ENCODE measurements around the gene MCM6.

DNA sequence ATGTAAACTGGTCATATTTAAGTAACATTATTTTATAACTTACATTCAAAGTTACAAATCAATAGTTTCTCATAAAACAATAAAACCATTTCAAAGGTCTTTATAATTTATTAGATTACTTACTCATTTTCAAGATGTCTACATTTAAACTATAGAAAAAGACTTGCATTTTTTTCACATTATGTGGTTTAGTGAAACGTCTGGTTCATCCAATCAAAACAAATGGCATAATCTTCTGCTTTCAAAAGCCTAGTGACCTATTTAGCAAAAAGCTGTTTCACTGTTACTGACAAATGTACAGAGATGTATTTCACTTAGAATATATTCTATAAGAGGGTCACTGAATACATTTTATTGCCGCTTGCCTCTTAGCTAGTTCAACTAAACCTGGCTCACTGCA, 49.3 kb upstream of the MCM6 start:
- TF ChIP-seq, protein P1, sequence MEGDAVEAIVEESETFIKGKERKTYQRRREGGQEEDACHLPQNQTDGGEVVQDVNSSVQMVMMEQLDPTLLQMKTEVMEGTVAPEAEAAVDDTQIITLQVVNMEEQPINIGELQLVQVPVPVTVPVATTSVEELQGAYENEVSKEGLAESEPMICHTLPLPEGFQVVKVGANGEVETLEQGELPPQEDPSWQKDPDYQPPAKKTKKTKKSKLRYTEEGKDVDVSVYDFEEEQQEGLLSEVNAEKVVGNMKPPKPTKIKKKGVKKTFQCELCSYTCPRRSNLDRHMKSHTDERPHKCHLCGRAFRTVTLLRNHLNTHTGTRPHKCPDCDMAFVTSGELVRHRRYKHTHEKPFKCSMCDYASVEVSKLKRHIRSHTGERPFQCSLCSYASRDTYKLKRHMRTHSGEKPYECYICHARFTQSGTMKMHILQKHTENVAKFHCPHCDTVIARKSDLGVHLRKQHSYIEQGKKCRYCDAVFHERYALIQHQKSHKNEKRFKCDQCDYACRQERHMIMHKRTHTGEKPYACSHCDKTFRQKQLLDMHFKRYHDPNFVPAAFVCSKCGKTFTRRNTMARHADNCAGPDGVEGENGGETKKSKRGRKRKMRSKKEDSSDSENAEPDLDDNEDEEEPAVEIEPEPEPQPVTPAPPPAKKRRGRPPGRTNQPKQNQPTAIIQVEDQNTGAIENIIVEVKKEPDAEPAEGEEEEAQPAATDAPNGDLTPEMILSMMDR (IDR thresholded peaks at IDR 0.05) = no peak
- no peak for TF ChIP-seq ZFX (IDR thresholded peaks at IDR 0.05; ENCODE audit: borderline replicate concordance)

Measured in 22Rv1 (cell line).